SK-N-SH treated with all-trans-retinoic acid at 6 μM for 48 hours (cell line): ENCODE data around the gene EVA1C.

Source experiments
- ESRRG ChIP-seq: fragments of 250-450 bp; sonication (Bioruptor Pico); IDR thresholded peaks from 2 replicates; pipeline ENCODE4 v1.6.1; 2021; ENCODE audit warnings: mild to moderate bottlenecking
- OSR1 ChIP-seq: fragments of 250-450 bp; sonication (Bioruptor Pico); IDR thresholded peaks from 2 replicates; pipeline ENCODE4 v1.8.0; 2022; ENCODE audit warnings: moderate library complexity, mild to moderate bottlenecking, inconsistent platforms
- ZFP3 ChIP-seq: fragments of 250-450 bp; sonication (Bioruptor Pico); IDR thresholded peaks from 2 replicates; pipeline ENCODE4 v1.5.0; 2020; ENCODE audit warnings: mild to moderate bottlenecking, moderate library complexity
- ZFP30 ChIP-seq: fragments of 450-650 bp; formaldehyde crosslinking; IDR thresholded peaks from 2 replicates; pipeline ENCODE4 v1.5.0; 2022; ENCODE audit warnings: mild to moderate bottlenecking, moderate library complexity
- ZNF565 ChIP-seq: fragments of 450-650 bp; formaldehyde crosslinking; conservative IDR thresholded peaks from 2 replicates; pipeline ENCODE4 v1.5.0; 2020; ENCODE audit warnings: low read depth, mild to moderate bottlenecking, moderate library complexity

DNA sequence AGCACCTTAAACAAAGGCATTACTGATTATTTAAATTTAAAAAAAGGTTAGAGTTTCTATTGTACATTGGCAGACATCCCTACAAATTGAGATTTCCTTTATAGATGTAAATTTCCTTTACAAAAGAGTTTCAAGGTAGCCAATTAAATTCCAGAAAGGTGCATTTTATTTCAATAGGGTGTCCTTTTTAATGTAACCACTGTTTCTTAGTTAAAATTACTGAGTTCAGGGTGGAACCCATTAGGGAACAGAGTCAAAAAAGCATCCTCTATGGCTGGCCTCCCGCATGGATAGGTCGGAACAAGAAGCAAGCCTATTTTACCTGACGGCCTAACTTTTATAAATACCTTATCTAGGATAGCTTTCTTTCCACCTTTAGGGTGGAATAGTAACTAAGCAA lies 148.4 kb downstream of the EVA1C start:
- no peak for TF ChIP-seq ESRRG (CRISPR knock-in tag)
- TF ChIP-seq ZFP3 (CRISPR knock-in tag): no peak
- TF ChIP-seq ZFP30 (CRISPR knock-in tag): no peak
- no peak for TF ChIP-seq ZNF565 (CRISPR knock-in tag)
- no peak for TF ChIP-seq OSR1 (CRISPR knock-in tag)
